Endothelial cell of umbilical vein (primary cell): ENCODE data around the gene RBM25. TPM values are rescaled to one million over a fixed set of nuclear protein-coding genes. Genes with fewer than 3 reads are reported as not detected.

Experiments
- BruUV-seq: library from RNA; stranded (reverse); fragments of 400-500 nt; replicated peaks from 2 replicates; lab custom pipeline; 2021; lab: Mats Ljungman, UMichigan
- CTCF ChIA-PET: fragments of 300-600, 350-600 bp; sonication (Branson Sonifier 250); formaldehyde crosslinking; loops from one replicate; lab custom pipeline; 2021; ENCODE audit warnings: antibody characterized with exemption, inconsistent platforms; lab: Charles Lee
- POLR2A ChIA-PET: fragments of 300-600, 350-600 bp; sonication (Branson Sonifier 250); formaldehyde crosslinking; loops from one replicate; lab custom pipeline; 2021; ENCODE audit warnings: antibody characterized with exemption, inconsistent platforms; lab: Charles Lee
- DNase-seq: peaks from one replicate; pipeline ENCODE4 v3.0.0-alpha.2; 2011; ENCODE audit warnings: low read depth, low spot score
- FAIRE-seq: peaks from 2 replicates; lab custom pipeline; 2011; peaks lifted over from hg19 to GRCh38; lab: Jason Lieb, UNC
- H2AFZ ChIP-seq: 2 replicates; pipeline ENCODE4 v1.6.0; 2012; ENCODE audit warnings: low read depth, low read length, control low read depth, inconsistent platforms
- H3K27ac ChIP-seq: 2 replicates; pipeline ENCODE4 v1.5.1; 2011; ENCODE audit warnings: low read depth, mild to moderate bottlenecking, control low read depth, low read length, moderate library complexity; ENCODE audit not compliant: insufficient read depth
- H3K27me3 ChIP-seq, 2 experiments: 2 replicates each; pipeline versions ENCODE4 v1.6.0 to v1.6.1; 2011; ENCODE audit warnings: low read length in 2 of 2, mixed read lengths in 1 of 2; ENCODE audit not compliant: control insufficient read depth in 2 of 2, insufficient read depth in 2 of 2
- H3K36me3 ChIP-seq, 2 experiments: 2 replicates in 1 of 2; 3 replicates in 1 of 2; pipeline ENCODE4 v1.5.1; 2011; ENCODE audit warnings: low read length in 2 of 2, mild to moderate bottlenecking in 1 of 2, moderate library complexity in 1 of 2; ENCODE audit not compliant: control insufficient read depth in 2 of 2, insufficient read depth in 2 of 2; ENCODE audit errors: extremely low read depth in 1 of 2
- H3K4me1 ChIP-seq: 3 replicates; pipeline ENCODE4 v1.5.1; 2011; ENCODE audit warnings: mild to moderate bottlenecking, low read length; ENCODE audit not compliant: control insufficient read depth, insufficient read depth; ENCODE audit errors: extremely low read depth
- H3K4me2 ChIP-seq: 2 replicates; pipeline ENCODE4 v1.6.1; 2011; ENCODE audit warnings: low read length, control low read depth, mixed read lengths; ENCODE audit not compliant: insufficient read depth
- H3K4me3 ChIP-seq, 3 experiments: fragments of 200-600 bp in 1 of 3; sonication (generic), shearing (Covaris generic) in 1 of 3; replicated peaks in 1 of 3; 2 replicates each; pipeline ENCODE4 v1.5.1; 2011 to 2016; ENCODE audit warnings: control low read depth in 3 of 3, low read length in 3 of 3, mild to moderate bottlenecking in 2 of 3, inconsistent platforms in 1 of 3, low read depth in 1 of 3, moderate library complexity in 1 of 3; ENCODE audit not compliant: insufficient read depth in 1 of 3
- H3K79me2 ChIP-seq: 2 replicates; pipeline ENCODE4 v1.6.0; 2012; ENCODE audit warnings: low read length, inconsistent platforms; ENCODE audit not compliant: control insufficient read depth, insufficient read depth
- H3K9ac ChIP-seq: replicated peaks from 2 replicates; pipeline ENCODE3; 2011; ENCODE audit warnings: low read length, control low read depth; ENCODE audit not compliant: insufficient read depth; ENCODE audit errors: extremely low read depth
- H3K9me1 ChIP-seq: replicated peaks from 3 replicates; pipeline ENCODE4 v1.6.0; 2011; ENCODE audit warnings: mild to moderate bottlenecking, low read length; ENCODE audit not compliant: control insufficient read depth, insufficient read depth; ENCODE audit errors: extremely low read depth
- H3K9me3 ChIP-seq: replicated peaks from 2 replicates; pipeline ENCODE4 v1.5.1; 2012; ENCODE audit warnings: low read length, inconsistent platforms; ENCODE audit not compliant: control insufficient read depth, insufficient read depth
- H4K20me1 ChIP-seq: replicated peaks from 2 replicates; pipeline ENCODE3; 2011; ENCODE audit warnings: mild to moderate bottlenecking, low read length; ENCODE audit not compliant: control insufficient read depth, insufficient read depth; ENCODE audit errors: extremely low read depth
- EZH2 ChIP-seq: IDR thresholded peaks from 2 replicates; pipeline ENCODE4 v1.6.1; 2012; ENCODE audit warnings: borderline replicate concordance, low read depth, mild to moderate bottlenecking, moderate library complexity, low read length, inconsistent platforms; ENCODE audit not compliant: severe bottlenecking
- FOS ChIP-seq: IDR thresholded peaks from 2 replicates; pipeline ENCODE4 v1.6.1; 2011; ENCODE audit warnings: mild to moderate bottlenecking, low read length, moderate library complexity, borderline replicate concordance; ENCODE audit not compliant: insufficient read depth
- GATA2 ChIP-seq: IDR thresholded peaks from 2 replicates; pipeline ENCODE4 v1.7.0; 2011; ENCODE audit warnings: low read depth, mild to moderate bottlenecking, moderate library complexity, mixed read lengths, low read length; ENCODE audit not compliant: insufficient read length, insufficient read depth
- JUN ChIP-seq: IDR thresholded peaks from 2 replicates; pipeline ENCODE4 v1.6.1; 2011; ENCODE audit warnings: borderline replicate concordance, low read depth; ENCODE audit not compliant: insufficient read length, insufficient read depth
- MYC ChIP-seq: IDR thresholded peaks from one replicate; pipeline ENCODE4 v1.6.1; 2011; ENCODE audit warnings: mild to moderate bottlenecking, low read depth, low read length
- POLR2A ChIP-seq: IDR thresholded peaks from 2 replicates; pipeline ENCODE4 v1.6.1; 2012; ENCODE audit warnings: low read depth, mild to moderate bottlenecking, control low read depth, low read length
- POLR2AphosphoS5 ChIP-seq: IDR thresholded peaks from 2 replicates; pipeline ENCODE4 v1.6.1; 2012; ENCODE audit warnings: low read depth, mild to moderate bottlenecking, control low read depth, low read length, moderate library complexity; ENCODE audit not compliant: insufficient read depth
- dilution Hi-C: fragments of 300-500 bp; cut with MboI; formaldehyde crosslinking; loops from one replicate; pipeline ENCODE4 v1.15.0; 2019; ENCODE audit warnings: low sequenced_read_pairs; ENCODE audit not compliant: extremely low pct_ligation_motif_present
- intact Hi-C: fragments of 100-400 bp; cut with micrococcal nuclease; formaldehyde crosslinking; loops from one replicate; pipeline ENCODE4 v1.10.0; 2022
- polyA plus RNA-seq, 4 experiments: library from polyadenylated mRNA; depleted of rRNA in 3 of 4; stranded (reverse) in 3 of 4; unstranded in 1 of 4; fragments of >200 nt; gene quantifications; 2 replicates each; pipeline versions ENCODE4 v1.2.1 to v1.2.3, GENCODE V29; 2011 to 2012; ENCODE audit warnings: missing spikeins in 1 of 4
- total RNA-seq: library from RNA; stranded (reverse); gene quantifications from 2 replicates; pipeline ENCODE4 v1.2.3, GENCODE V29; 2021
- TF ChIP-seq, protein P1 (sequence below), 2 donors: IDR thresholded peaks; 1 replicate in 1 of 2; 2 replicates in 1 of 2; pipeline ENCODE4 v1.5.1; 2011; ENCODE audit warnings: low read length in 2 of 2, mild to moderate bottlenecking in 2 of 2, moderate library complexity in 2 of 2, control low read depth in 1 of 2, inconsistent platforms in 1 of 2, low read depth in 1 of 2; ENCODE audit not compliant: insufficient read depth in 1 of 2; ENCODE audit errors: extremely low read depth in 1 of 2

RBM25 gene
- total and polyA plus RNA-seq, 2 donors (not counting 3 experiments of a cell fraction or from before 2014, with no cell fraction given): 20.6 to 86.1 TPM

- no peak for FAIRE-seq
- H2AFZ ChIP-seq: no peak overlapping the region
- H3K4me3 ChIP-seq: no peak overlapping the region
- no peaks in the 10 kb centered on the region for H3K9me1 ChIP-seq
- H3K9ac ChIP-seq: no peak overlapping the region
- H3K79me2 ChIP-seq: peaks cover 16% of the 10 kb centered on the region
- H3K27ac ChIP-seq: no peak overlapping the region
- DNase-seq: no peak
- H3K4me1 ChIP-seq: peaks cover 7% of the 10 kb centered on the region
- ChIA-PET POLR2A (no interaction called here), CTCF (interaction anchor here (1.5 kb wide), 1 partner anchor 28 kb away, joined by 4 read pairs; the partner anchor contains the start of gene ZFYVE1)
- no peak for TF ChIP-seq MYC
- no peak for TF ChIP-seq FOS
- no peak for TF ChIP-seq POLR2AphosphoS5
- no peak for TF ChIP-seq JUN
- no peak for TF ChIP-seq POLR2A
- TF ChIP-seq, protein P1, sequence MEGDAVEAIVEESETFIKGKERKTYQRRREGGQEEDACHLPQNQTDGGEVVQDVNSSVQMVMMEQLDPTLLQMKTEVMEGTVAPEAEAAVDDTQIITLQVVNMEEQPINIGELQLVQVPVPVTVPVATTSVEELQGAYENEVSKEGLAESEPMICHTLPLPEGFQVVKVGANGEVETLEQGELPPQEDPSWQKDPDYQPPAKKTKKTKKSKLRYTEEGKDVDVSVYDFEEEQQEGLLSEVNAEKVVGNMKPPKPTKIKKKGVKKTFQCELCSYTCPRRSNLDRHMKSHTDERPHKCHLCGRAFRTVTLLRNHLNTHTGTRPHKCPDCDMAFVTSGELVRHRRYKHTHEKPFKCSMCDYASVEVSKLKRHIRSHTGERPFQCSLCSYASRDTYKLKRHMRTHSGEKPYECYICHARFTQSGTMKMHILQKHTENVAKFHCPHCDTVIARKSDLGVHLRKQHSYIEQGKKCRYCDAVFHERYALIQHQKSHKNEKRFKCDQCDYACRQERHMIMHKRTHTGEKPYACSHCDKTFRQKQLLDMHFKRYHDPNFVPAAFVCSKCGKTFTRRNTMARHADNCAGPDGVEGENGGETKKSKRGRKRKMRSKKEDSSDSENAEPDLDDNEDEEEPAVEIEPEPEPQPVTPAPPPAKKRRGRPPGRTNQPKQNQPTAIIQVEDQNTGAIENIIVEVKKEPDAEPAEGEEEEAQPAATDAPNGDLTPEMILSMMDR (IDR thresholded peaks at IDR 0.05; ENCODE audit: extremely low read depth in 1 of 2, insufficient read depth in 1 of 2, low read depth in 1 of 2, low read length in 2 of 2): no peak
- no peak for TF ChIP-seq EZH2
- TF ChIP-seq GATA2: no peak
- intact Hi-C loops: no loop called here
- no peaks in the 10 kb centered on the region for H3K36me3 ChIP-seq
- BruUV-seq: no TSS peak
- H4K20me1 ChIP-seq: no peaks in the 10 kb centered on the region
- dilution Hi-C loops: no loop called here
- no peaks in the 10 kb centered on the region for H3K9me3 ChIP-seq
- H3K4me2 ChIP-seq: no peak overlapping the region
- no peaks in the 10 kb centered on the region for H3K27me3 ChIP-seq
Measured at GRCh38 chr14:73055251-73055650, 3.1 kb upstream of the RBM25 start.
